Sigmoid colon (tissue), 7 donors: ENCODE data around the gene FTL. TPM values are rescaled to one million over a fixed set of nuclear protein-coding genes. Genes with fewer than 3 reads are reported as not detected.

ENCODE experiments used
- DNase-seq: peaks from one replicate; pipeline ENCODE4 v3.0.0-alpha.2; 2019
- H3K27ac ChIP-seq, 4 donors: fragments of 200-600 bp; sonication (generic); one replicate each; pipeline ENCODE4 v1.5.1; 2016 to 2019; ENCODE audit warnings: mild to moderate bottlenecking in 1 of 4
- H3K27me3 ChIP-seq, 3 donors: fragments of 200-600 bp; sonication (generic); one replicate each; pipeline ENCODE4 v1.5.1; 2019; ENCODE audit warnings: mild to moderate bottlenecking in 1 of 3
- H3K36me3 ChIP-seq, 4 donors: fragments of 200-600 bp; sonication (generic); one replicate each; pipeline ENCODE4 v1.5.1; 2016 to 2019
- H3K4me1 ChIP-seq, 4 donors: fragments of 200-600 bp; sonication (generic); one replicate each; pipeline ENCODE4 v1.5.1; 2017 to 2019
- H3K4me3 ChIP-seq, 4 donors: fragments of 200-600 bp; sonication (generic); one replicate each; pipeline ENCODE4 v1.5.1; 2017 to 2019; ENCODE audit warnings: mild to moderate bottlenecking in 2 of 4, moderate library complexity in 1 of 4
- H3K9me3 ChIP-seq, 4 donors: fragments of 200-600 bp in 3 of 4; sonication (generic) in 3 of 4; one replicate each; pipeline versions ENCODE4 v1.5.1 to v1.6.1; 2013 to 2019
- CTCF ChIP-seq, 4 experiments: fragments of 450-650 bp in 3 of 4; fragments of 200-600 bp in 1 of 4; IDR thresholded peaks; one replicate each; pipeline ENCODE4 v1.5.1; 2016 to 2019; ENCODE audit warnings: antibody characterized with exemption in 4 of 4, mild to moderate bottlenecking in 3 of 4, moderate library complexity in 2 of 4
- EP300 ChIP-seq, 4 donors: sonication (generic); formaldehyde crosslinking; IDR thresholded peaks; one replicate each; pipeline ENCODE4 v1.6.1; 2017; ENCODE audit warnings: antibody characterized with exemption in 4 of 4
- POLR2A ChIP-seq, 2 donors: fragments of 450-650 bp; IDR thresholded peaks; one replicate each; pipeline ENCODE4 v1.6.1; 2016; ENCODE audit warnings: antibody characterized with exemption in 2 of 2, mild to moderate bottlenecking in 2 of 2, moderate library complexity in 2 of 2
- POLR2AphosphoS5 ChIP-seq, 4 donors: sonication (generic); formaldehyde crosslinking; IDR thresholded peaks; one replicate each; pipeline ENCODE4 v1.6.1; 2017; ENCODE audit warnings: antibody characterized with exemption in 4 of 4
- WGBS, 2 donors: extraction: QIAGEN DNeasy Blood & Tissue Kit; methylation state at CpG; one replicate each; pipeline ENCODE4 v1.1.7; 2013; 5-methylcytosine and 5-hydroxymethylcytosine counted together
- intact Hi-C: fragments of 100-400 bp; cut with DNase I; formaldehyde crosslinking; loops from one replicate; pipeline ENCODE4 v1.15.1; 2023
- polyA plus RNA-seq, 3 donors: library from polyadenylated mRNA; stranded (reverse); fragments of 200-250 nt; gene quantifications; one replicate each; pipeline ENCODE4 v1.2.3, GENCODE V29; 2013
- total RNA-seq, 4 donors: library from RNA; depleted of rRNA; stranded (reverse); fragments of >200 nt; gene quantifications; one replicate each; pipeline ENCODE4 v1.1.0, GENCODE V29; 2016
- donor health status: healthy with polysubstance abuse.
- donor health status: Bipolar disorder and iron deficiency.
- donor health status: healthy.

Gene FTL
- total and polyA plus RNA-seq, 7 donors = 2,871 to 9,923 (median 3,503) TPM

- no peak for DNase-seq
- H3K36me3 ChIP-seq = peaks cover 16 to 86% (median 37%) of the 10 kb centered on the region in 4 donors
- no peak for TF ChIP-seq POLR2A (IDR thresholded peaks at IDR 0.05)
- no peak for TF ChIP-seq EP300 (IDR thresholded peaks at IDR 0.05)
- no peak for TF ChIP-seq POLR2AphosphoS5 (IDR thresholded peaks at IDR 0.05)
- TF ChIP-seq CTCF (IDR thresholded peaks at IDR 0.05) = no peak
- intact Hi-C loops = no loop called here
- H3K27ac ChIP-seq = no peak overlapping the region
- H3K9me3 ChIP-seq = no peaks in the 10 kb centered on the region
- H3K4me1 ChIP-seq = no peaks in the 10 kb centered on the region
- no peaks in the 10 kb centered on the region for H3K27me3 ChIP-seq
- 95 to 96% methylated on average over 18 of the region's 18 CpGs for WGBS, 2 donors
- H3K4me3 ChIP-seq = no peak overlapping the region
These were observed 44.7 kb downstream of the FTL start for GRCh38 chr19:49009828-49010227.

- intact Hi-C loops = no loop called here
- Histone ChIP-seq H3K9me3 (no peaks in the 10 kb centered on the region), H3K36me3 (peaks cover 16 to 86% (median 36%) of the 10 kb centered on the region in 4 donors), H3K27me3 (no peaks in the 10 kb centered on the region), H3K4me1 (no peaks in the 10 kb centered on the region), H3K27ac (no peak overlapping the region), H3K4me3 (no peak overlapping the region)
- 91 to 94% methylated on average over 18 of the region's 18 CpGs for WGBS, 2 donors
- no peak for TF ChIP-seq CTCF (IDR thresholded peaks at IDR 0.05)
- TF ChIP-seq EP300 (IDR thresholded peaks at IDR 0.05) = no peak
- no peak for TF ChIP-seq POLR2A (IDR thresholded peaks at IDR 0.05)
- no peak for TF ChIP-seq POLR2AphosphoS5 (IDR thresholded peaks at IDR 0.05)
- DNase-seq = no peak
These were observed 45.3 kb downstream of the FTL start for GRCh38 chr19:49010453-49010852.

GRCh38 chr19:49011194-49011593 is 46.1 kb downstream of the FTL start:
- Histone ChIP-seq H3K9me3 (no peaks in the 10 kb centered on the region), H3K27ac (no peak overlapping the region), H3K36me3 (peaks cover 16 to 85% (median 30%) of the 10 kb centered on the region in 4 donors), H3K4me1 (no peaks in the 10 kb centered on the region), H3K4me3 (no peak overlapping the region), H3K27me3 (no peaks in the 10 kb centered on the region)
- 90 to 93% methylated on average over 17 of the region's 17 CpGs for WGBS, 2 donors
- no peak for DNase-seq
- TF ChIP-seq CTCF (IDR thresholded peaks at IDR 0.05) = no peak
- no peak for TF ChIP-seq EP300 (IDR thresholded peaks at IDR 0.05)
- no peak for TF ChIP-seq POLR2AphosphoS5 (IDR thresholded peaks at IDR 0.05)
- TF ChIP-seq POLR2A (IDR thresholded peaks at IDR 0.05) = no peak
- intact Hi-C loops = no loop called here

- H3K4me1 ChIP-seq = peaks cover 0 to 21% (median 20%) of the 10 kb centered on the region in 4 donors
- H3K9me3 ChIP-seq = no peaks in the 10 kb centered on the region
- no peak overlapping the region for H3K27ac ChIP-seq
- DNase-seq = no peak
- no peak overlapping the region for H3K4me3 ChIP-seq
- peaks cover 4 to 25% (median 18%) of the 10 kb centered on the region in 3 donors for H3K27me3 ChIP-seq
- TF ChIP-seq EP300 (IDR thresholded peaks at IDR 0.05) (no peak), POLR2A (IDR thresholded peaks at IDR 0.05) (no peak), CTCF (IDR thresholded peaks at IDR 0.05) (no peak), POLR2AphosphoS5 (IDR thresholded peaks at IDR 0.05) (no peak)
- 94 to 96% methylated on average over 32 of the region's 32 CpGs for WGBS, 2 donors
- intact Hi-C loops = no loop called here
- H3K36me3 ChIP-seq = peaks cover 16 to 63% (median 17%) of the 10 kb centered on the region in 4 donors
These were observed 49.2 kb downstream of the FTL start for GRCh38 chr19:49014123-49014869.
